NCI-H510A treated with DMSO at 0.1 percent for 48 hours (cell line): ENCODE measurements around the gene ANKS1B.

ENCODE experiments used
- DNase-seq: peaks from one replicate; lab custom pipeline; 2025; lab: John Stamatoyannopoulos, UW

The ANKS1B gene

DNA sequence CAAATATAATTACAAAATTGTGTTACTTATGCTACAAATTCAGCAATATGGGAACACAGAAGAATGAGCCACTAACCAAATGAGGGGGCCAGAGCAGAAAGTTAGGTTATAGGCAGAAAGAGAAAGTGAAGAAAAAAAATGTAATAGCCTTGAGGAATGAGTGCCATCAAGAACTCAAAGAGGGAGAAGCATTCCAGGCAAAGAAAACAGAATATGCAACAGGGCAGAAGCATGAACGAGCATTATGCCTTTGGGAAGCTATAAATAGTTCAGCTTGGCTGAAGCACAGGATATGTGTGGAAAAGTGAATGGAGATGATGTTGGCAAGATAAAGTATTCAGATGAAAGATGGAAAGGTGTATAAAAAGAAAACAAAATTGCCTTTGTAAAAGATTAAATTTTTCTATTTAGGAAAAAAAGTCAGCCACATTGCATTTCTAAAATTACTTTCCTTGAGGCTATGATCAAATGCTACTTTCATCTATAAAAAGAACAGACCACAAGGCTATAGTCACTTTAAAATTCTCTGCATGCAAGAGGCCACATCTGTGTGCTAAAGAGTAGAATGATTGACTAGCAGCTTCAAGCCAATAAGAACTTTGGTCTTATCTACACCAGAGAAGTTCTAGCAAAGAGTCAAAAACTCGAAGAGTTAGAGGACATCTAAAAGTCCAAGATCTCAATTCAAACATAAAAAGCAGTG, 530.7 kb downstream of the ANKS1B start:
- DNase-seq: no peak

DNA sequence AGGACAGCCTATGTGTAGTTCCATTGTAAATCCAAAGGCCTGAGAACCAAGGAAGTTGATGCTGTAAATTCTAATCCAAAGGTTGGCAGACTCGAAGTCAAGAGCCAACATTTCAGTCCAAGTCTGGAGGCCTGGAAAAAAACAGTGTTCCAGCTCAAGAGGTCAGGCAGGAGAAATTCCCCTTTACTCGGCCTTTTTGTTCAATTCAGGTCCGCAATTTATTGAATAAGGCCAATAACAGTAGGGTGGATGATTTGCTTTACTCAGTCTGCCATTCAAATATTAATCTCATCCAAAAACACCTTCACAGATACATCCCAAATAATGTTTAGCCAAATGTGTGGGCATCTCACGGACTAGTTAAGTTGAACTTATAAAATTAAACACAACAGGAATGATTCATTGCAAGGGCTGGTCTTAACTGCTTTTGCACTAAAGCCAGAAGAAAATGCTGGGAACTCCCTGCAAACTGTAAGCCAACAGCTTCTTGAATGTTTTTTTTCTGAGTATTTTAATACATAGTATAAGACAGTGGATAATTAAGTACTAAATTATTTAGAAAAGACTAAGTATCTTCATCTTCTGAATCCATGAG, 534.6 kb downstream of the ANKS1B start:
- no peak for DNase-seq

GRCh38 chr12:99444859-99445316, 539.8 kb downstream of the ANKS1B start:
- DNase-seq: no peak

DNA sequence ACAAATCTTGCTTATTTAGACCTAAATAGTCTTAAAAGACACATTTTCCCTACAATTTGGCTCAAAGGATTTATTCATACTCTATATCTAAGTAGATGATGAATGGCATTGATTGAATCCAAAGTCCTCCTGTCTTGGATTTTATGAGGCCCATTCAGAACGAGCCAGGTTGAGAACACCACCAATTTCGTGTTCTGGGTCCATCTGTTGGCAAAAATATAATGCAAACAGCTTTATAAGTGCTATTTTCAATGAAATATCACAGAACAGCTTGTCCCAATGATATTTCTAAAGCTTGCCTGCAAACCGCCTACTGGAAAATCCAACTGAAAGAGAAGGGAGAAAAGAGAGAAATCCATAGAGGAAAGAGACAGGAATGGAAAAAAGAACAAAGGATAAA, 542.0 kb downstream of the ANKS1B start:
- DNase-seq: no peak

GRCh38 chr12:99439399-99439798, 545.3 kb downstream of the ANKS1B start:
- no peak for DNase-seq

GRCh38 chr12:99436584-99436983, 548.2 kb downstream of the ANKS1B start:
- DNase-seq: no peak

- no peak for DNase-seq
These were observed 549.5 kb downstream of the ANKS1B start for GRCh38 chr12:99435095-99435791.

DNA sequence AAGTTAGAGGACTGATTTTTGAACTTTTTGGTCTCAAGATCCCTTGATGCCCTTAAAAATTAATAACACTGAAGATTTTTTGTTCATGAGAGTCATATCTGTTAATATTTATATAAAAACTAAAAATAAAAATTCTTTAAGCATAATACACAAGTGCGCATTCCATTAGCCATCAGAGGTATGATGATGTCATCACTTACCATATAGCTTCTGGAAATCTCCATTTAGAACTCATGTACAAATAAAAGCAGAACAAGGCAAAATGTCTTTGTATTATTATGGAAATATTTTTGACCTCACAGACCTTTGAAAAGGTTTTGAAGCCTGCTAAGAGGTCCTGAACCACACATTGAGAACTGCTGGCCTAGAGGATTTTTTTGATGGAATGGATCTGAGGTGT, 551.6 kb downstream of the ANKS1B start:
- DNase-seq: no peak

- no peak for DNase-seq
These were observed 553.5 kb downstream of the ANKS1B start for GRCh38 chr12:99431203-99431602.

GRCh38 chr12:99427104-99427503, 557.6 kb downstream of the ANKS1B start:
- no peak for DNase-seq

DNA sequence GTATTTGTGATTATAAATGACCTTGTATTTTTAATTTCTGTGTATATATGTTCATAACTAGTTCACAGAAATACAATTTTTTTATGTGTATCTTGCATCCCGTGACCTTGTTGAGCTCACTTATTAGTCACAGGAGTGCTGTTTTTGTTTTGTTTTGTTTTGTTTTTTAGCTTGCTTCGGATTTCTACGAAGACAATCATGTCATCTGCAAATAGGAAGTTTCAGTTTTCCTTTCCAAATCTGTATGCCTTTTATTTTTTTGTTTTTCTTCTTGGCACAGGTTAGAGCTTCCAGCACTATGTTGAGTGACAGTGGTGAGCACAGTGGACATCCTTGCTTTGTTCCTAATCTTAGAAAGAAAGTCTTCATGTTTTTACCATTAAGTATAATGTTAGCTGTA, 566.4 kb downstream of the ANKS1B start:
- no peak for DNase-seq

DNA sequence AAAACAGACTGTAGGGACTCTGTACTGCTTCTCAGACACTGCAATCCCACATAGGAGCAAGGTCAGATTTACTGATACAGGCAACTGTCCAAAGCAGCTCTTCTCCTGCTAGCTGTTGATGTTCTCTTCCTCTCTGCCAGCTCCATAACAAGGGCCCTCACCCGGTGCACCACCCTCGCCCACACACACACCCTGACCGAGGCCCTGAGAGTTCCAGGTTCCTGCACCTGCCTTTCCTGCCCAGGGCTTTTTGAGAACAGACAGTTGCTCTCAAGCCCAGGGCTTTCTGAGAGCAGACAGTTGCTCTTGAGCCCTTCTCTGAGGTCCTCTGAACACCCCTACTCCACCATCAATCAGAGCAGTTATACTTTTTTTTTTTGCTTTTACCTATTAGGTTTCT, 571.0 kb downstream of the ANKS1B start:
- DNase-seq: no peak

DNA sequence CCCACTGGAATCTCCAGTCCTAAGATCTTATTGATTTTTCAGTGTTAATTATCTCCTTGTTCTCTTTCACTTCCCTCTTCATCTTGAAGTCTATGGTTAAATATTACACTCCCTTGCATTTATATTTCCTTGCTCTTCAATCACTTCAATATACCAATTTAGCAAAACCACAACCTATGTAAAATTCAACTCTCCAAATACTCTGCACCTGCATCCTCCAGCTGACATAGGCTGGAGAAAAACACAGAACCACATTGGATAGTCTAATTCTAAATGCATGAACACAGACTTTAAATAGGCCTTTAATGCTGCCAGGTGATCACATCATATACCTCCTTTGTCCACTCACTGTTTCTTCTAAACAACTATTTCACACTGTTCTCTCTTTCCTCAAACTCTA, 591.0 kb downstream of the ANKS1B start:
- no peak for DNase-seq

- DNase-seq: no peak
These were observed 592.5 kb downstream of the ANKS1B start for GRCh38 chr12:99392091-99392850.

- DNase-seq: no peak
These were observed 594.0 kb downstream of the ANKS1B start for GRCh38 chr12:99390707-99391106.

DNA sequence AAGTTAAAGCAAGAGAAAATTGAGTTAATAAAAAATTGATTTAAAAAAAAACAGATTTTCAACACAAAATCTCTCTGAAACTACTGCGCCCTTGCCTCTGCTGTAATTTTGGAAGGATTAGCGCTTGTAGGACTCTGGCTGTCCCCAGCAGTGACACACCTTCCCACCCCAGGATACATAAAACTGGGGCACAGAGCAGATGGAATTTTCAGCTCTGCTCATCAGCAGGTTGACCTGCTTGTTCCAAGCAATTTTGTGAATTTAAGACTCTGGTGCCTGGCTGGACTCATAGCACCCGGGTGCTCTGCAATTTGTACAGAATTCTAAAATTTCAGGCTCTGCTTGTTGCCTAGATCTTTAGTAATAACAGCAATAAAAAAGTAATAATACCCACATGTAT, 595.0 kb downstream of the ANKS1B start:
- no peak for DNase-seq

GRCh38 chr12:99388671-99389195, 596.0 kb downstream of the ANKS1B start:
- DNase-seq: no peak

DNA sequence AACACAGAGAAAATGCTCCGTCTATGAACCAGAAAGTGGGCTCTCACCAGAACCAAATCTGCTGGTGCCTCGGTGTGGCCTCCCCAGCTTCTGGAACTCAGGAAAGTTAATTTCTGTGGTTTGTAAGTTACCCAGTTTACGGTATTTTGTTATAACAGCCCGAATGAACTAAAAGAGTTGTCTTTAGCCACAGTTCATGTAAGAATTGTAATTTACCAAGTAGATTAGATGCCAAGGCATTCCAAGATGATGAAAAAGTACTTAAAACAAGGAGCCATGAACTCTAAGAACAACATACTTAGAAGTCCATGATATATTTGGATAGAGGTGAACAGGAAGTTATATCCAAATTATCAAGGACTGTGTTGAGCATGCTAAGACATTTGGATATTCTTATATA, 597.1 kb downstream of the ANKS1B start:
- DNase-seq: no peak

- DNase-seq: peak; percentile 40
These were observed 597.8 kb downstream of the ANKS1B start for GRCh38 chr12:99386907-99387306.

- no peak for DNase-seq
These were observed 601.5 kb downstream of the ANKS1B start for GRCh38 chr12:99383258-99383657.

DNA sequence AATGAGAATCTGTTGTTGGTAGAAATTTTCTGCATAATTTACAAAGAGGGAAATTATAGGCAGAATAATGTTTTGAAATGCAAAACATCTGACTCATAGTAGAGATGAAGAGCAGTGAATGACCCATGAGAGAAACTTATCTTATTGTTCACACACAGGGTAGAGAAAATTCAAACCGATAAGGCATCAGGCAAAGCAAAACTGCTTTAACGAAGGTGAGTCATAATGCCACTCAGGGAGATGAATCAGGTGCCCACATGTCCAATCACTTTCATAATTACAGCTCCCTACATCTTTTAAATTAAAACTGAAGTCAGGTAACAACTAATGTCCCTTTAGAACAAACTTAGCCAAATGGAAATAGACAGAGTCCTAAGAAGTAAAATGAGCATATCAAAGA, 602.7 kb downstream of the ANKS1B start:
- no peak for DNase-seq

GRCh38 chr12:99380701-99381100, 604.0 kb downstream of the ANKS1B start:
- no peak for DNase-seq
